Body of pancreas (tissue), 4 donors: ENCODE measurements around the gene CDC14B.

Experiments
- CTCF ChIP-seq, 7 experiments: fragments of 450-650 bp in 4 of 7; fragments of 200-600 bp in 3 of 7; sonication (generic) in 3 of 7; IDR thresholded peaks; one replicate each; pipeline ENCODE4 v1.5.1; 2016 to 2019; ENCODE audit warnings: antibody characterized with exemption in 7 of 7
- POLR2A ChIP-seq, 3 donors: fragments of 450-650 bp; IDR thresholded peaks; one replicate each; pipeline ENCODE4 v1.6.1; 2016; ENCODE audit warnings: antibody characterized with exemption in 3 of 3, mild to moderate bottlenecking in 2 of 3

GRCh38 chr9:96524045-96524444 is 95.6 kb downstream of the CDC14B start:
- no peak for TF ChIP-seq POLR2A (IDR thresholded peaks at IDR 0.05)
- no peak for TF ChIP-seq CTCF (IDR thresholded peaks at IDR 0.05)
